ENCODE data around the gene SLC6A12.

The SLC6A12 gene

GRCh38 chr12:175759-176158, 38.2 kb downstream of the SLC6A12 start:
- DNase-seq = no peak

DNA sequence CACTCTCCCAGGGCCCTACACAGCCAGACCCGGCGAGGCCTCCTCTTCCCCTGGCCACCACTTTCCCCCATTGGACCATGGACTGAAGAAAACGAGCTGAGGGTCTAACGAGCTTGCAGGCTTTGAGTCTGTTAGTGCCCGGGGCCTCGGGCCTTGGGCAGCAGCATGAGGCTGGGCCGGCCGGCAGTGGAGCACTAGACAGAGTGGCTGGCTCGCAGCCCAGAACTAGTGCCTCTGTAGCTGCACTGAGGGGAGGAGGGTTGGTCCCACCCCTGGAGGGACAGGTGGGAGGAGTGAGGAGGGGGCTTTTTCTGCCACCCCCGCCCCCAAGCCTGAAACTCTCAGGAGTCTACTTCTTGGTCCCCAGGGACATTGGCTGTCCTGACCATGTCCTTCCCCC, 38.7 kb downstream of the SLC6A12 start:
- no peak for DNase-seq

- DNase-seq = no peak
Observed at GRCh38 chr12:174596-174995, 39.4 kb downstream of the SLC6A12 start.

DNA sequence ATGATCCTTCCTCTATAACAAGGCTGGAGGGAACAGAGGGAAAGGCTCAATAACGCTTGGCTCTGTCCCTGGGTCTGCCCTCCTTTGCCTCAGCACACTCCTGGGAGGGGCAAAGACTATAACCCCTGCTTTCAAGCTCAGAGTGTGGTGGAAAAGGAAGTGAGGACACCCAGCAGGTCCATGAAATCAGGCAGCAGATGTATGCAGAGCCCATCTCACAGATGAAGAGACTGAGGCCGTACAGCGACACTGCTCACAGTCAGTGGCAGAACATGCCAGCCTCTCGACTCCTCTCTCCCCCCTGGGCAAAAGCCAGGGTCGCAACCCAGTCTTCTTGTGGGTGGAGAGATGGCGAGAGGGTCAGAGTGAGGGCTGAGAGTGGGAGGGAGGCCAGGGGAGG, 39.8 kb downstream of the SLC6A12 start:
- DNase-seq = no peak

DNA sequence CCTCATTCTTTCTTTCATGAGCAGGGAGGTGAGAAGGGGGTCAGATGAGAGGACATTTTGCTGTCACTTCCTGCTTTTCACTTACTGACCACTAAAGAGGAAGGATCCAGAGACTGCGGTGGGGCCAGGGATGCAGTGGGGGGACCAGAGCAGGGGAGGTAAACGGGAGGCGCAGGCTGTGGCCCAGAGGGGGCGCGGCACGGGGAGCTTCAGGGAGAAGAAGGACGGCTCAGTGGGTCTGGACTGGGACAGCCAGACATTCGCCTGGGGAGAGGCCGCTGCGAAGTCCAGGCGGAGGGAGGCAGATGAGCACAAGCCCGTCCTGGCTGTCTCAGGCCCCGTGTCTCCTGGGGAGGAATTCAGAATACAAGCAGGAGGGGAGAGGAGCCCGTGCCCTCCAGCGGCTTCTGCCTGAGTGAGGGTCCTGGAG, 41.2 kb downstream of the SLC6A12 start:
- no peak for DNase-seq

DNA sequence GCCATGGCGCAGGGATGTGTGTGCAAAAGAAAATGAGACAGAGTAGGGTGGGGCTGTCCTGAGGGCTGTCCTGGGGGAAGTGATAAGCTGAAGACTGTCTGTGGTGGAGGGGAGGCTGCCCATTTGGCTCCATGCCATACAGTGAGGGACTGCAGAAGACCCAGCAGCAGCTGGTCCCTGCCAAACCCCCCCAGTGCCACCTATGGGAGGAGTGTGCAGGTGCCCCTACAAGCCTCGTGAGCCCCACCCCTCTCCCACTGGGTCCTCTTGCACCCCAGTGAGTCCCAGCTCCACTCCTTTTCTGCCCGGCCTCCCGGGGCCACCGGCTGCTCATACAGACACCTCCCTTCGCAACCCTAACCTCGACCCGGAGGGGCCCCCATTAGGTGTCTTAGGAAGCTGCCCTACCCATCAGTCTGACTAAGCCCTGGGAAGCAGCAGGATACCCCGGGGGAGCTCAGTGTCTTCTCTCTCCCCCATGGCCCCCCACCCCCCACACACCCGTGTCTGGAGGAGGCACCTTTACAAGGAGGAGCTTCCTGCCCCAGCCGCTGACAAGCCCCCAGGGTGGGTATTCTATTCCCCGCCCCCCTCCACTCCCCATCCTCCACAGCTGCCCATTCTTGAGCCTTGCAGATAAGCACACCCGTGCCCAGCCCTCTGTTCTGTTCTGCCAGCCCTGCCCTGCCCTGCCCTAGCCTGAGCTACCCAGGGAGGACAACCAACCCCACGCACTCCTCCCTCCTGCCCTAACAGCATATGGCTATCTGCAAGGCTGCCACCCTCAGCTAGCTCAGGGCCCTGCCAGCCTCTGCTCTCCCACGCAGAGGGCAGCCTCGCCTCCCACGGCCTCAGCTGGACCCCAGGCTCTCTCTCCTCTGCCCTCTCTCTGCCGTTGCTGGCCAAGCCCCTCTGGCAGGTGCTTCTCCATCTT, 41.9 kb downstream of the SLC6A12 start:
- no peak for DNase-seq

- DNase-seq = no peak
Observed at GRCh38 chr12:171276-171675, 42.7 kb downstream of the SLC6A12 start.

- no peak for DNase-seq
Observed at GRCh38 chr12:170371-171225, 43.4 kb downstream of the SLC6A12 start.

GRCh38 chr12:169528-170370, 44.2 kb downstream of the SLC6A12 start:
- DNase-seq = no peak

DNA sequence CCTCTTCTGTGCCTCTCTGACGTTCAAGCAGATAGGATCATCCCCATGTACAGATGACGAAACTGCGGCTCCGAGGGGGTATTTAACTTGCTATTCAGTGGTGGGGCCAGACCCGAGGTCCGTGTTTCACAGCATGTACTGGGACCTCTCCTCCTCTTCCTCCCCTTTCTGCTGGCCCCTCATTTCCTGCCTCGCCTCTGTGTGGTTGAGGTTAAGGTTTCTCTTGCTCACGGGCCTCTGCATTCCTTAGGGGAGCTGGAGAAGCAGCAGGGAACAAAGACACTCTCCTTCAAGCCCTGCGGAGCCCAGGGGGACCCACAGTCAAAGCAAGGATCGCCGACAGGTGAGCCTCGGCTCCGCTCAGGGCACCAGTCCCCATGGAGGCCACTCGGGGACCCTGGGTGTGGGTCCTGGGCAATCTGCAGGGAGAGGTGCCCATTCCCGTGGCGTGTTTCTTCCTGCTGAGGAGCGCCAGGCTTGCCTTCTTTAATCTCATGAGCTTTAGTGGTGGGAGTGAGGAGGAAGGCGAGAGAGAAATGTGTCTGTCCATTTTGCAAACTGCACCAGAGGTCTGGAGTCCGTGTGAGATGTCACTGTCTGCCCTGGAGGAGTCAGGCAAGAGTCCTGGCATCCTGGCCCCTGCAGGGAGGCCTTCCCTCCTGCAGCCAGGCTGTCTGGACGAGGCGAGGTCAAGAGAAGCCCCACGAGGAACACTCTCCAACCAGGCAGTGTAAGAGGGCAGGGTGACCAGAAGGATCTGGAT, 45.0 kb downstream of the SLC6A12 start:
- no peak for DNase-seq

DNA sequence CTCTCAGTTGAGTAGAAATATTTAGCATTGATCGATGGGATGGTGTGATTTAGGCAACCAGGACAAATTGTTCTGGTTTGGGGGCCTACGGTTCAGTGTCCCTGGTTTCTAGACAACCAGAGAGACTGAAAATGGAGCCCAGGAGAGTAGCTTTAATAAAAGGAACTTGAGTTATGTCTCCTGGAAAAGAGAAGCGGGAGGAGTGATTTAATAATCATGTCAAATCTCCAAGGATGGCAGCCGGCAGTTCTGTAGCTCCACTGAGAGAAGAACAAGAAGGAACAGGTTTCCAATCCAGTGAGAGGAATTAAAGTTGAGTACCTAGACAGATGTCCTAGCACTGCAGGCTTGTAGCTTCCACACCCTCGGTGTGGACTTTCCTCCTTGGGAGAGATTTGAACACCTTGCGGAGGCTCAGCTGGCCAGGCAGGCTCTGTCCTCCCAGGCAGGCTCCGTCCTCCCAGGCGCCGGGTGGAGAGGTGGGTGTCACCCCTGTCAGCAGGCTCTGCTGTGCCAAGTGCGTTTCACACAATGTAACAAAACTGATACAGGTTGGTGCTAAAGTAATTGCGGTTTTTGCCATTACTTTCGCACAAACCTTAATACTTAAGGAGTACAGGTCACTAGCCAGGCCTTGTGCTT, 45.9 kb downstream of the SLC6A12 start:
- DNase-seq = no peak

GRCh38 chr12:166425-167075, 47.4 kb downstream of the SLC6A12 start:
- DNase-seq = no peak

DNA sequence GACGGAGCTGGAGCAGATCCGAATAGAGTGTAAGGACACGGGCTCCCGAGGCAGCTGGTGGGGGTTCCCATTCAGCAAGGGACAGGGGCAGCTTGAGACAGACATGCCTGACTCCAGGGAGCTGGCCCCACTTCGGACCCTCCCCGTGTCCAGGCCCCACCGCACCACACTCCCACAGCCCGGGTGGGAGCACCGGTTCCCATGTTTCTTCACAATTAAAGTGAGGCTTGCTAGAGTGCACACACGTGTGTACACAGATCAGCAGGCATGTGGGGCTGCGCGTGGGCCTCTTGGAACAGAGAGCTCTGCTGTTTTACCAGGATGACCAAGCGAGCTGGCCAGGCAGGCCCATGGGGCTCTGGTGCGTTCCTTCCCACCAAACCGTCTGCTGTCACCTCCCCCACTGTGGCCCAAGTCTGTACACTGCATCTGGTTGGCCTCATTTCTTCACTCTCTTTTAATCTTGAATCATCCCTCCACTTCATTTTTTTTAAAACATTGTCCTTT, 48.0 kb downstream of the SLC6A12 start:
- no peak for DNase-seq

GRCh38 chr12:164207-164606, 49.8 kb downstream of the SLC6A12 start:
- DNase-seq = no peak

DNA sequence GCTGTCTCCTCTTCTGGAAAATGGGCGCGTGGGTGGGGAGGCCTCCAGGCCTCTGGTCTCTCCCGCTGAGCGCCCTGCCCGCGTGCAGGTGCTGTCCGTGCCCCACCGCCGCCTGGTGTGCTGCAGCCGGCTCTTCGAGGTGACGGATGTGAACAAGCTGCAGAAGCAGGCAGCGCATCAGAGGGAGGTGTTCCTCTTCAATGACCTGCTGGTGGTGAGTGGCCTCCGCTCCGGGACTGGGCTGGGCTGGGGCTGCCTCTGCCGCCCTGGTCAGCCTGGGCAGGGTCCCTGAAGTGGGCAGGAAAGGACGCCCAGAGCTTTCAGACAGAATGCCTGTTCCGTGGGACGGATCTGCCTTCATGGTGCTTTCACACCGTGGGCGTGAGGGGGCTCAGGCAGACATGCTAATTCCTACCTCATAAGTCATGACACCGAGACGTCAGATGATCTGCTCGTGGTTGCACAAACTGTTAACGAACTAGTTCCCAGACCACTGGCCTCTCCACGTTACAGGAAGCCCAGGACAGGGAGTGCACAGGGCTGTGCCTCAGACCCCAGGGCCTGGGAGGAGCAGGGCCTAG, 50.5 kb downstream of the SLC6A12 start:
- no peak for DNase-seq

DNA sequence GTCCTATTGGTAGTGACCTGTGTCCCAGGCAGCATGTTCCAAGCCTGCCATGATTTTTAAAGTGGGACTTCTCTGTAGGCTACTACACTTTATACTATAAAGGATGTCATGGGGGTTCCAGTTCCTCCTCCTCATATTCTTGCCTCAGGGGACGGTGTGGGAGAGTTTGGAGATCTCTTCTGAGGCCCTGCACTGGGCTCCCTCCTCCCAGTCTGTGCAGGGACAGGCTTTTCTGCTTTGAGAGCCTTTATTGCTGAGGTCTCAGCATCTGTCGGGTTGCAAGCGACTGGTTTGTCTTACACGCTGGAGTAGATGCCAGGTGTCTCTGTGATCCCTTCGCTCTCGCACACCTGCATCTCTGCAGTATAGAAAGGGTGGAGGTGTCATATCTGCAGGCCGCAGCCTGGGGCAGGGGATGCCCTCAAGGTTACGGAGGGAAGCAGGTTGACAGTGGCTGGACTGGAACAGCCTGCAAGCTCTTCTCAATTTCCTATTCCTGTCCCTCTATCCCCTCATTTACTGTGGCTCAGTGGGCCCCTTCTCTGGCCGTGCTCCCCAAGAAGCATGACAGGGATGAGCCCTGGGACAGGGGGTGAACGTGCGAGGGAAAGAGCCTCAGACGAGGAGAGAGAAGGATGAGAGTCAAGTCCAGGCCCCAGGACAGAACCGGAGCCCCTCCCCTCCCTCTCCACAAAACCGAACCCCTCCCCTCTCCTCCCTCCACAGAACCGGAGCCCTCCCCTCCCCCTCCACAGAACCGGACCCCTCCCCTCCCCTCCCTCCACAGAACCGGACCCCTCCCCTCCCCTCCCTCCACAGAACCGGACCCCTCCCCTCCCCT, 51.3 kb downstream of the SLC6A12 start:
- DNase-seq = no peak

DNA sequence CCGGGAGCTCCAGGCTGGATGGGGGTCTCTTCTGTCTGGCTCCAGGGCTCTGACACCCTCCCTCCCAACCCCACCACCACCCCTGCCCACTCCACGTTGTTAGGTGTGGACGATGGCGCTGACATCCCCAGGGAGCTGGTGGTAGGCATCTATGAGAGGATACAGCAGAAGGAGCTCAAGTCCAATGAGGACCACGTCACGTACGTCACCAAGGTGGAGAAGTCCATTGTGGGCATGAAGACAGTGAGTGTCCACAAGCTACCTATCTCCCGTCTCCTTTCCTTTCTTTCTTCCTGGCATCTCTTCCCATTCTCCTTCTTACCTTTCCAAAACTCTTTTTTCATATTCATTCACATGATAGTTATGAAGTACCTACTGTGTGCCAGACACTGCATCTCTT, 52.1 kb downstream of the SLC6A12 start:
- DNase-seq = no peak

DNA sequence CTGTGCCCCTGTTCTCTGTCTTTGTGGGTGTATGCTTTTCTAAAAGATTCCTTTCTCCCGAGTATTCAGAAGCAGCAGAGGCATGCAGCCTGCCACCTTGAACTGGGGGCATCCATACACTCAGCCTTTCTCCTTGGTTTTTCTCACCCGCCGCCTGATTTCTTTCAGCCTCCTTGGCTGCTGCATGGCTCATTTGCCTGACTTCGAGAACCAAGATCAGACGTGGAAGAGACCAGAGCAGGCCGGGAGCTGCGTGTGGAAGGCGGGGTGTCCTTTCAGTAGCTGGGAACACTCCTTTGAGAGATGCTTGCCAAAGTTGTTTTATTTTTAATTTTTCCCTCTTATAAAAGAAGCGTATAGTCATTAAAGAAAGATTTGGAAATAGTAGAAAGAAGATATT, 53.1 kb downstream of the SLC6A12 start:
- DNase-seq = no peak

DNA sequence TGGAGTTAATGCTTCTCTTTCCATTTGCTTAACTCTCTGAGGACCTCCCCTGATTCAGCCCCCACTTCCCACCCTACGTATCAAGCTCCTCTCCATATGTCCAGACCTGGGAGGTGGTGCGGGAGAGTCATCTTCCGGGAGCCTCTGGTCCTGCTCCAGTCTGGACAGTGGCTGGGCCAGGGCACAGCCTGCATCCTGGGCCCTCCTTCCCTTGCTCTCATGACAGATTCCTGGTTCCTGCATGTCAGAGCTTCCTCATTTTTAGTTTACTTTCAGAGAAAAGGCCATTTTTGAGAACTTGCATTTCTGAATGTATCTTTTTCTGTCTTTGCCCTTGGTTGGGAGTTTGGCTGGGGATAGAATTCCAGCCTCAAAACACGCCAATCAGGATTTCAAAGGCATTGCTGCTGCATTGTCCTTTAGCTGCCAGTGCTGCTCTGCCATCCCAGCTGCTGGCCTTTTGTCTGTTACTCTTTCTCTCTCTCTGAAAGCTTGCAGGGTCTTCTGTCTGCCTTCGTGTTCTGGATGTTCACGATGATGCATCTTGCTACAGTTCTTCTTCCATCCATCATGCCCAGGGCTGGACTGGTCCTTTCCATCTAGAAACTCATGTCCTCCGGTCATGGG, 54.7 kb downstream of the SLC6A12 start:
- no peak for DNase-seq
